Measurements from ENCODE around the gene EMILIN3. TPM values are rescaled to one million over a fixed set of nuclear protein-coding genes. Genes with fewer than 3 reads are reported as not detected.

The EMILIN3 gene
- total and polyA plus RNA-seq, 2 of the 4 experiments (the other 2 are of a cell fraction), result under 0.01 to 0.07 TPM

GRCh38 chr20:41386502-41387427, 20.1 kb upstream of the EMILIN3 start:
- H3K27ac ChIP-seq (ENCODE audit: insufficient read depth, low read length), result no peak overlapping the region
- BruUV-seq (replicated peaks), result no TSS peak
- H2BK15ac ChIP-seq (ENCODE audit: low read depth, low read length), result no peak overlapping the region
- H4K5ac ChIP-seq (ENCODE audit: low read depth, low read length), result no peak overlapping the region
- dilution Hi-C loops (cut with HindIII; ENCODE audit: low sequenced_read_pairs, unreplicated experiment), result no loop called here
- H2BK20ac ChIP-seq (ENCODE audit: low read depth, low read length), result no peak overlapping the region
- H3K4me1 ChIP-seq (ENCODE audit: control insufficient read depth, insufficient read depth, low read length), result no peaks in the 10 kb centered on the region
- ChIA-PET POLR2A (ENCODE audit: unreplicated experiment) (no interaction called here), CTCF (no interaction called here)
- no peaks in the 10 kb centered on the region for H3K36me3 ChIP-seq (ENCODE audit: control insufficient read depth, insufficient read depth, low read length)
- H3K18ac ChIP-seq (ENCODE audit: low read depth, low read length), result no peak overlapping the region
- H3K79me1 ChIP-seq (ENCODE audit: low read depth in 1 of 2, low read length in 2 of 2), result no peaks in the 10 kb centered on the region
- H2BK5ac ChIP-seq (ENCODE audit: low read depth, low read length, poor library complexity, severe bottlenecking), result no peak overlapping the region
- H2AFZ ChIP-seq (replicated peaks; ENCODE audit: low read length, poor library complexity), result peak overlapping the region; percentile 34
- H4K8ac ChIP-seq (ENCODE audit: low read depth in 2 of 2, low read length in 2 of 2), result no peak overlapping the region
- no peak overlapping the region for H3K4me3 ChIP-seq (ENCODE audit: insufficient read depth, low read depth, low read length)
- no peak overlapping the region for H3K4me2 ChIP-seq (ENCODE audit: low read depth, low read length)
- H2AK5ac ChIP-seq (ENCODE audit: low read depth, low read length), result no peak overlapping the region
- no peaks in the 10 kb centered on the region for H3K9me1 ChIP-seq (ENCODE audit: insufficient read depth, low read length)
- no peaks in the 10 kb centered on the region for H4K20me1 ChIP-seq (ENCODE audit: insufficient read depth, low read length)
- 68% methylated on average over 4 of the region's 14 CpGs; no CpG with 5 or more reads in 1 of the 2 experiments for WGBS, 2 experiments (ENCODE audit: extremely low coverage in 2 of 2, insufficient read length in 1 of 2)
- peaks cover 12% of the 10 kb centered on the region for H3K27me3 ChIP-seq (ENCODE audit: control insufficient read depth, insufficient read depth, low read length)
- no peak overlapping the region for H3K14ac ChIP-seq (replicated peaks; ENCODE audit: low read depth, low read length)
- intact Hi-C loops (cut with micrococcal nuclease), result no loop called here
- H3K9me3 ChIP-seq (ENCODE audit: control insufficient read depth, insufficient read depth, low read length), result no peaks in the 10 kb centered on the region
- no peak overlapping the region for H3K56ac ChIP-seq (ENCODE audit: extremely low read depth, insufficient read depth, low read length)
- no peak overlapping the region for H2AK9ac ChIP-seq (replicated peaks; ENCODE audit: low read depth, low read length, poor library complexity)
- TF ChIP-seq USF2 (IDR thresholded peaks at IDR 0.05; ENCODE audit: low read depth, low read length) (no peak), SMC3 (IDR thresholded peaks at IDR 0.05; ENCODE audit: low read depth, low read length) (no peak), RCOR1 (IDR thresholded peaks at IDR 0.05; ENCODE audit: insufficient replicate concordance, low read length) (no peak), RAD21 (IDR thresholded peaks at IDR 0.05; ENCODE audit: low read length) (no peak), NFE2L2 (IDR thresholded peaks at IDR 0.05; ENCODE audit: low read depth, low read length) (no peak), CEBPB (IDR thresholded peaks at IDR 0.05; ENCODE audit: low read depth, low read length) (no peak), CHD1 (IDR thresholded peaks at IDR 0.05; ENCODE audit: low read depth, low read length) (no peak), MAZ (IDR thresholded peaks at IDR 0.05; ENCODE audit: borderline replicate concordance, low read depth, low read length) (no peak), MXI1 (IDR thresholded peaks at IDR 0.05; ENCODE audit: borderline replicate concordance, low read depth, low read length) (no peak), FOS (IDR thresholded peaks at IDR 0.05; ENCODE audit: low read depth, low read length) (no peak), RFX5 (IDR thresholded peaks at IDR 0.05; ENCODE audit: low read depth, low read length) (no peak), CTCF (conservative IDR thresholded peaks at IDR 0.05; ENCODE audit: low read depth, low read length) (no peak), MAFK (IDR thresholded peaks at IDR 0.05; ENCODE audit: low read depth, low read length) (no peak)
- no peak overlapping the region for H3K9ac ChIP-seq (ENCODE audit: low read depth, low read length)
- no peak overlapping the region; the same call in 1 of the 2 replicates for H4K91ac ChIP-seq (ENCODE audit: insufficient read depth, low read depth, low read length)
- H2BK120ac ChIP-seq (ENCODE audit: low read depth, low read length), result no peak overlapping the region
- no peak overlapping the region for H3K23ac ChIP-seq (ENCODE audit: low read depth, low read length)
- in situ Hi-C loops (cut with MboI; ENCODE audit: low sequenced_read_pairs), result no loop called here
- ATAC-seq (ENCODE audit: low read depth), result peak; percentile 48
- H3K4ac ChIP-seq (ENCODE audit: low read depth, low read length), result no peak overlapping the region
- peak; percentile 26 for DNase-seq

Data from IMR-90 (cell line).